HG02763 (cell line): ENCODE results near the gene ATP6V1G1.

Experiments used
- ATAC-seq: cut with Tn5 transposase; IDR thresholded peaks from one replicate; pipeline ENCODE4 v1.9.1; 2021; ENCODE audit warnings: mild to moderate bottlenecking, moderate library complexity; ENCODE audit not compliant: unreplicated experiment

ATP6V1G1 gene

DNA sequence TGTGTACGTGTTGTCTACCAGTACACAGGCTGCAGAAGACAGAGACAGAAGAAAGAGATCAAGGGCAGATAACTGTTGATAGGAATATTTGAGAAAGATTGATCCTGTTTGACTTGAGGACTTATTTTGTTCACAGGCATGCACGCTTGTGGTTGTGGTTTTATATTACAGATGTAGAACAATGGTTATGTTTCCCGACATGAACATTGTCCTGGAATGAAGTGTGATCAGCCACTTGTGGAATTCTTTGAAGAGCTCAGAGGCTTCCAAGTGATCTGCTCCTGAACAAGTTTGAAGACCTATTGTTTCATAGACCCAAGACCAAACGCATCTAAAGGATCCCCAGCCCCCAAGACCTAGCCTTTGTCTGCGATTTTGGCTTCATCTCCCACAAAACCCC is 56.3 kb downstream of the ATP6V1G1 start:
- ATAC-seq = no peak
